ENCODE data around the gene ATG7.

The ATG7 gene

DNA sequence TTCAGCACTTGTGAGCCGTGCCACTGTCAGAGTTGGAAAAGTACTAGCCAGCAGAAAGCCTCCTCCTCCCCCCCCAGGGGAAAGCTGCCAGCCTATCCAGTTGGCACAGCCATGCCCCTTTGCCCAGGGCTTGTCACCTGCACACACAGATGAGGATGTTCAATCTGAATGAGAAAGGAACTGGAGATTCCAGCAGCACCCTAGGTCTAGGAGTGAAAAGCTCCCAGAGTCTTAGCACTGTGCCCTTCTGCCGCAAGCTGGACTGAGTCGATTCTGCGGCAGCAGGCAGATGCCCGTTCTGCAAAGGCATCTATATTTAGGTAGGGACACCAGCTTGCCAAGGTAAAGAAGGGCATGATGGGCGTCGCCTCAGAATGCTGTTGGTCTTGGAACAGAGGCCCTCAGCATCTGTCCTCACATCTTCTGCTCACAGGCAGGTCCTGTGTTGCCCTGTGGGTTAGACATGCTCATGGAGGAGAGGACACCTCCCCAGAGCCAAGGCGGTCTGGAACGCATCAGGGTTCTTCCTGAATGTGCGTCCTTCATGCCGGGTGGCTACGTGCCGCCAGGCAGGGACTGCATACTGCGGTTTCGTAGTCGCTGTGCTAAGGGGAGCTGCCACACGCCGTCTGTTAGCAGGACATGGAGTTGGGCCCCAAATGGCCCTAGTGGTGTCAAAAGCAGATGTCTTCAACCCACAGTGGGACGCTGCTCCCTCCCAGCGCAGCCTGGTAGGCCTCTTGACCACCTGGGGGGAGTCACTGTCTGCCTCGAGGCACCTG, 262.0 kb downstream of the ATG7 start:
- no peak for DNase-seq (ENCODE audit: low read depth in 2 of 2)
- TF ChIP-seq, protein P1, sequence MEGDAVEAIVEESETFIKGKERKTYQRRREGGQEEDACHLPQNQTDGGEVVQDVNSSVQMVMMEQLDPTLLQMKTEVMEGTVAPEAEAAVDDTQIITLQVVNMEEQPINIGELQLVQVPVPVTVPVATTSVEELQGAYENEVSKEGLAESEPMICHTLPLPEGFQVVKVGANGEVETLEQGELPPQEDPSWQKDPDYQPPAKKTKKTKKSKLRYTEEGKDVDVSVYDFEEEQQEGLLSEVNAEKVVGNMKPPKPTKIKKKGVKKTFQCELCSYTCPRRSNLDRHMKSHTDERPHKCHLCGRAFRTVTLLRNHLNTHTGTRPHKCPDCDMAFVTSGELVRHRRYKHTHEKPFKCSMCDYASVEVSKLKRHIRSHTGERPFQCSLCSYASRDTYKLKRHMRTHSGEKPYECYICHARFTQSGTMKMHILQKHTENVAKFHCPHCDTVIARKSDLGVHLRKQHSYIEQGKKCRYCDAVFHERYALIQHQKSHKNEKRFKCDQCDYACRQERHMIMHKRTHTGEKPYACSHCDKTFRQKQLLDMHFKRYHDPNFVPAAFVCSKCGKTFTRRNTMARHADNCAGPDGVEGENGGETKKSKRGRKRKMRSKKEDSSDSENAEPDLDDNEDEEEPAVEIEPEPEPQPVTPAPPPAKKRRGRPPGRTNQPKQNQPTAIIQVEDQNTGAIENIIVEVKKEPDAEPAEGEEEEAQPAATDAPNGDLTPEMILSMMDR (IDR thresholded peaks at IDR 0.05; ENCODE audit: low read depth, low read length): no peak
- H3K4me3 ChIP-seq (replicated peaks in 1 of 2; ENCODE audit: low read depth in 2 of 2, low read length in 2 of 2): no peak overlapping the region

DNA sequence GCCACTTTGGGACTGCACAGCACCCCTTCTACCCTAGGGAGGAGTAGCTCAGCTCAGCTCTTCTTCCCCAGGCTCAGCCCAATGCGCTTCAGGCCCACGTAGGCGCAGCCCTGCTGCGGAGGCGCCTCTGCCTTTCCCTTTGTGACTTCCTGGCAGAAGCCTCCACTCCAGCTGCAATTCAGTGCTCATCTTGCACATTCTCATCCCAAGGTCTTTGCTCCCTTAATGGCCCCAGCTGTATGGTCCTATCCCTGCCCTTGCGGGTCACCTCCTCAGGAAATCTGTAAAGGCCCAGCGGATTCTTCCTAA, 262.6 kb downstream of the ATG7 start:
- no peak overlapping the region for H3K4me3 ChIP-seq (replicated peaks in 1 of 2; ENCODE audit: low read depth in 2 of 2, low read length in 2 of 2)
- DNase-seq (ENCODE audit: low read depth in 2 of 2): no peak
- TF ChIP-seq, protein P1 (IDR thresholded peaks at IDR 0.05; ENCODE audit: low read depth, low read length): no peak

DNA sequence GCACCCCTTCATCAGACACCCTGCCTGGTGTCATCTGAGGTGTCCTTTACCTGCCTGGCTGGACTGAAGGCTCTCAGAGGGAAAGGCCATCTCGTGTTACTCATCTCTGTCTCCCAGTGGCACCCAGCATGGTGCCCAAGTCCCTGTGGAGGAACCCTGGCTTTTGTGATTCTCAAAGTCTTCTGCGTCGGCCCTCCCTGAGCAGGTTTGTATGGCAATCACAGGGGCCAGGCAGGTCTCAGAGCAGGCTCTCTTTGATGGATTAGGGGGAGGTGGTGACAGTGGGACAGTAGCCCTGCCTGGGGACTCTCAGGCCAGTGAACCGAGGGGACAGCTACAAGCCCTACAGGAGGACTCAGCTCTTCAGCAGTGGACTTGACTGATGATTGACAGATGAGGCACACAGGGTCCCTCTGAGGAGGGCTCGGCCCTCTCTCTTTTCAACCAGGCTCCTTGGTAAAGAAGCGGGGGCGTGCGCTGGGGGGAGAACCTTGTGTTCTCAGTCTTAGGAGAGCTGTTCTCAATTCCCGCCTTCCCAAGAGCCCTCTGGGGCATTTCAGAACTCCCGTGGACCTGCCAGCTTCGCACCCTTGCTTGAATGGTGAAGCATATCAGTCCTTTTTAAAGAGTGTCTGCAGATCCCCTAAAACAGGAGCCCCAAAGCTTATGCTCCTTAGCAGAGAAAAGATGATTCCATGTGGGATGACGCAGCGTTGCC, 263.2 kb downstream of the ATG7 start:
- TF ChIP-seq, protein P1 (IDR thresholded peaks at IDR 0.05; ENCODE audit: low read depth, low read length): no peak
- no peak overlapping the region for H3K4me3 ChIP-seq (replicated peaks in 1 of 2; ENCODE audit: low read depth in 2 of 2, low read length in 2 of 2)
- DNase-seq (ENCODE audit: low read depth in 2 of 2): no peak

DNA sequence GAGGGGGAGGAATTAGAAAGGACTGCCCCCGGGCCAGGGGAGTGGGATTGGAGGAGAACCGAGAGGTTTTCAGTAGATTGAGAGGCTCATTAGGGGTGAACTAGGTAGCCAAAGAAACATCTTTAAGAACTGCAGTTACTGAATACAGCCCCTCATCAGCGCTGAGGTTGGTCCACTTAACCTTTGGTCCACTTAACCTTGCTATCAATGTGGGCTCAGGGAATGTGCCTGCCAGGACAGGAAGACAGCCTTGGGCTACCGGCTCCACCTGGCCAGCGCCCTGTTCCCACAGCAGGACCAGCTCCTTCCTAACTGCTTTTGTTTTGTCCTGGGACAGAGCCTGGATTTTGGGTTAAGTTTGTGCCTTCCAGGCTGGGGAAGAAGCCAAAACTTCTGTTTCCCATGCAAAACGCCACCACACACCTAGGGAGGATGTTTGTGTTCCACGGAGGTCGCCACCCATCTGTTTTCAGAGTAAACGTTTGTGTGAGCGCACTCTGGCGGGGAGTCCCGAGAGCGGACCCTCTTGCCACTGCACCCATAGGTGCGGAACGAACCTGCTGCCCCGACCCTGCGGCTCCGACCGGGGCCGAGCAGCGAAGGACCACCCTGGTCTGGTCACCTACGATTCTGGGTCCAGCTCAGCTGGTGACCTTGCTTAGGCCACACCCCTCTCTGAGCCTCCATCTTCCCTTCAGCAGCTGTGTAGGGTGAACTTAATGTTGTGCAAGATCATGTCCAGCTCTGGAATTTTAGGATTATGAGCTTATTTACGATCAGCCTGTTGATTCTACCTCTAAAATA, 264.1 kb downstream of the ATG7 start:
- no peak for DNase-seq (ENCODE audit: low read depth in 2 of 2)
- H3K4me3 ChIP-seq (replicated peaks in 1 of 2; ENCODE audit: low read depth in 2 of 2, low read length in 2 of 2): no peak overlapping the region
- TF ChIP-seq, protein P1 (IDR thresholded peaks at IDR 0.05; ENCODE audit: low read depth, low read length): no peak

DNA sequence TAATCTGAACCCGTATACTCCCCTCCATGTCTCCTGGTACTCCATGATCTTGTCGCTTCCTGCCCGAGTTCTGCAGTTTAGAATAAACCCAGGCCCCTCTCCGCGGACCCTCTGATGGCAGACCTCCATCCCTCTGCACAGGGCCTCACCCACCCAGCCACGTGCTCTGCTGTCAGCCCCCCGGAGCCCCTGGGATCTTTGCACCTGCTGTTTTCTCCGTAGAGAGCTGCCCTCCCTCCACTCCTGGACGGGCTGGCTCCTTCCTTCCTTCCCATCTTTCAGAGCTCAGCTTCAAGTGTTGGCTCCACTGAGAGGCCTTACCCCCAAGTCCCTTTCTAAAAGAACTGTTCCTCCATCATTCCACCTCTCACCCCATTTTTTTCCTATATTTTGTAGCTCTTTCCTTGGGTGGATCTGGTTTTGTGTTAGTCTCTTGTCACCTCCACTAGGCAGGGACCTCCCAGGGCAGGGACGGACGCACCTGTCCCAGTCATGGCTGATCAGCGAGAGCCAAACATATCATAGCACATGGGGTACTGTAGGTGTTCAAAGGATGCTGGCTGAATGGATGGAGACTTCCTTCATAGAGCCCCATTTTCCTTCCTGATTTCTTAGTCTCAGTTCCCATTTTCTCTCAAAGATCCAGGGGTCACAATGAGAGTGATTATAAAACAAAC, 264.9 kb downstream of the ATG7 start:
- TF ChIP-seq, protein P1 (IDR thresholded peaks at IDR 0.05; ENCODE audit: low read depth, low read length): no peak
- H3K4me3 ChIP-seq (replicated peaks in 1 of 2; ENCODE audit: low read depth in 2 of 2, low read length in 2 of 2): no peak overlapping the region
- DNase-seq (ENCODE audit: low read depth in 2 of 2): no peak

DNA sequence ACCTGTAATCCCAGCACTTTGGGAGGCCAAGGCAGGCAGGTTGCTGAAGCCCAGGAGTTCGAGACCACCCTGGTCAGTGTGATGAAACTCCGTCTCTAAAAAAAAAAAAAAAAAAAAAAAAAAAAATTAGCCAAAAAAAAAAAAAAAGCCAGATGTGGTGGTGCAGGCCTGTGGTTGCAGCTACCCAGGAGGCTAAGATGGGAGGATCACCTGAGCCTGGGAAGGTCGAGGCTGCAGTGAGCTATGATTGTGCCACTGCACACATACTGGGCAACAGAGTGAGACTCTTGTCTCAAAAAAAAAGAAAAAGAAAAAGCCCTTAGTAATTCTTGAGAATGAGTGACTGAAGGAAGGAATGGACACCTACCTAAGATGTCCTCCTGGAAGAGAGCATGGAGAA, 266.4 kb downstream of the ATG7 start:
- TF ChIP-seq, protein P1 (IDR thresholded peaks at IDR 0.05; ENCODE audit: low read depth, low read length): no peak
- DNase-seq (ENCODE audit: low read depth in 2 of 2): no peak

More for the DNA sequence above, 266.4 kb downstream of the ATG7 start:
- no peak overlapping the region for H3K4me3 ChIP-seq (replicated peaks in 1 of 2; ENCODE audit: low read depth in 2 of 2, low read length in 2 of 2)
